Renal pelvis (tissue), 4 donors: Measurements from ENCODE around the gene GJC3. TPM values are rescaled to one million over a fixed set of nuclear protein-coding genes. Genes with fewer than 3 reads are reported as not detected.
A peak's percentile ranks its signal among the peaks of the same experiment; 100 is the strongest.
"Not testable (repeated sequence)": the region's sequence is repeated elsewhere in the genome, so short reads cannot be mapped to it uniquely, and the experiment has no call there.

Experiments used
- DNase-seq: peaks from one replicate; pipeline ENCODE4 v3.0.0-alpha.2; 2013
- polyA plus RNA-seq, 3 donors: library from polyadenylated mRNA; unstranded; fragments of 120-200 nt; gene quantifications; one replicate each; pipeline ENCODE4 v1.2.1, GENCODE V29; 2013; ENCODE audit not compliant: insufficient read length in 3 of 3

Gene GJC3
- polyA plus RNA-seq, 3 donors = 0.86 to 1.7 (median 0.95) TPM

DNA sequence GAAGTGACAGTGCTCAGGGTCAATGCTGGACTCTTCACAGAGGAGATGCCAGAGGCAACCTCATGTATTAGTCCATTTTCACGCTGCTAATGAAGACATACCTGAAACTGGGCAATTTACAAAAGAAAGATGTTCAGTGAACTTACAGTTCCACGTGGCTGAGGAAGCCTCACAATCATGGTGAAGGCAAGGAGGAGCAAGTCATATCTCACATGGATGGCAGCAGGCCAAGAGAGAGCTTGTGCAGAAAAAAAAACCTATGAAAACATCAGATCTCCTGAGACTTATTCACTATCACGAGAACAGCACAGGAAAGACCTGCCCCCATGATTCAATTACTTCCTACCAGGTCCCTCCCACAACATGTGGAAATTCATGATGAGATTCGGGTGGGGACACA, 5.6 kb upstream of the GJC3 start:
- not testable (repeated sequence) for DNase-seq

DNA sequence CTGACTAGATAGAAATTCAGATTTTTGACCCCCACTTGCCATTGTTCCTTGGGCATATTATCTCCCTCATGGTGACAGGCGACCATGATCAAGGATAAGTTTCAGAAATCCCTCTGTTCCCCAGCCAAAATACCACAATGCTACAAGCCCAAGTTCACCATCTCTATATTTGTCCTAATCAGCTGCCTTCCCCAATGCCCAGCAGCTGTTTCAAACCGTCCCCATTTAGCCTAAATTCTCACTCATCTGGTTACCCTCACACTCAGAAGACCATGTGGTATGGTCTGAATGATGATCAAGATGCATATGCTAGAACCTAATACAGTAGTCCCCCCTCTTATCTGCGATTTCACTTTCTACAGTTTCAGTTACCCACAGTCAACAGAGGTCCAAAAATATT, 956 bp upstream of the GJC3 start:
- no peak for DNase-seq

DNA sequence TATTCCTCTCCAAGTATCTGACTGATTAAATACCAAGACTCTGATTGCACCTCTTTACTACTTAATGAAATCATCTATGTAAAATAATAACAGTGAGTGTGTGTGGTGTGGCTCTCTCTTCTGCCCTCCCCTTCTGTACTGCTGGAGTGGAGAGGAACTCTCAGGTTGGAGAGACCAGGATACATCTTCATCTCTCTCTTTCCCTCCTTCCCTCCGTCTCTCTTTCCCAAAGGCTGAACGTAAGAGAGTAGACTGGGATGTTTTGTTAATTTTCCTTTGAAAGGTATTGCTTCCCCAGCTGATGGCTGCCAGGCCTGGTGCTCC, 272 bp upstream of the GJC3 start:
- no peak for DNase-seq

DNA sequence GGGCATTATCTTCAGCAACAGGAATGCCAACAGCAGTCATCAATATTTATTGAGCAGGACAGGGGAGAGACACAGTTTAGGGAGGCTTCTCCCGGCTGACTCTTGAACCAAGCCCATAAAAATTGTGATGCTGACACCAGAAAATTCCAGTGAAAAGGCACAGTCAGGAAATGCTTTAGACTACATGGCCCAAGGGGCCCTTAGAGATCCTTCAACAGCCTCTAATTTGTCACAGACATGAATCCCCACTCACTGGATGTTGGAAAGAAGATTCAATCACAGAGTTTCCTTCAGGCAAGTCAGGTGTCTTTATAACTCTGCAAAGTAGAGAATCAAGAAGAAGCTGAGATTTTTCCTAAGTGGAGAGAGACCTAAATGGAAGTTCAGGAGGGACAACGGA, 1.2 kb downstream of the GJC3 start:
- DNase-seq = no peak

DNA sequence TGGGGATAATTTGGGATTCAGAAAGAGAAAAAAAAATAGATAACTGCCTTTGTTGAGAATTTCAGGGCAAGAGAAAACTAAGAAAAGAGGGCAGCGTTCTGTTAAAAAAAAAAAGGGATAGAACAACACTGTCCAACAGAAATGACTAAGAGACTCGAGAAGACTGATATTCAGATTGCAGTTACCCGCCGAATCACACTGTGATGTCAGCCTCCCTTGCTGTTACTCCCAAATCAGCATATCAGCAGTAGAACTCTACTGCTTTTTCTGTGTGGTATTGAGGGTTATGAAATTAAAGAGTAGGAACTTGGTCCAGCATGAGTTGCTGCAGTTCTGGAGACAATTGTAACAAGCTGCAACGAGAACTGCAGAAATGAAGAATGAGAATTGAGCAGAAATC, 1.9 kb downstream of the GJC3 start:
- DNase-seq = no peak

DNA sequence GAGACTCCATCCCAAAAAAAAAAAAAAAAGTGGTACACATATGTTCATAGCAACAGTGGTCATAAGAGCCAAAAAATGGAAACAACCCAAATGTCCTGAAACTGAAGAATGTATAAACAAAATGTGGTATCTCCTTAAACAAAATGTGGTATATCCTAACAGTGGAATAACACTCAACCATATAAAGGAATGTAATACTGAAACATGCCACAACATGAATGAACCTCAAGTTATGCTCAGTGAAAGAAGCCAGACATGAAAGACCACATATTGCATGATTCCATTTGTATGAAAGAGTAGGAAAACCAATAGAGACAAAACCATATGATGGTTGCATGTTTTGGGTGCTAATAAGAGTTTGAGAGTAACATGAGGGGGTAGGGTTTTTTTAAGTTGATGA, 3.1 kb downstream of the GJC3 start:
- no peak for DNase-seq

DNA sequence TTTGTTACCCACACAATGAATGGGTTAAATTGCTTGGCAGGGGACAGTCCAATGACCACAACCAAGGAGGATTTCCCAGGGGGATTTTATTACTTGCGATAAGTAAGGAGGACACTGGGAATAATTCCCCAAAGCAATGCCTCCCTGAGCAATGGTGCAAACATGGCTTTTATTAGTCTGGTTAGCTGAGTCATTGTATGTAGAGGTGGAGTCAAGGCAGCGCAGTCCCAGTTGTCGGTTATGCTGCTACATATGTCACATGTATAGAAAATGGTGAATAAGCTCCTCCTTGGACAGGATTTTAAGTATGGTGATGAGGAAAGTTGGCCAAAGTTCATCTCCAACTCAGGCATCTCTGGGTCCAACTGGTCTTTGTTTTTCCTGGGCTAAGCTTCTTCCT, 6.2 kb downstream of the GJC3 start:
- DNase-seq = no peak

DNA sequence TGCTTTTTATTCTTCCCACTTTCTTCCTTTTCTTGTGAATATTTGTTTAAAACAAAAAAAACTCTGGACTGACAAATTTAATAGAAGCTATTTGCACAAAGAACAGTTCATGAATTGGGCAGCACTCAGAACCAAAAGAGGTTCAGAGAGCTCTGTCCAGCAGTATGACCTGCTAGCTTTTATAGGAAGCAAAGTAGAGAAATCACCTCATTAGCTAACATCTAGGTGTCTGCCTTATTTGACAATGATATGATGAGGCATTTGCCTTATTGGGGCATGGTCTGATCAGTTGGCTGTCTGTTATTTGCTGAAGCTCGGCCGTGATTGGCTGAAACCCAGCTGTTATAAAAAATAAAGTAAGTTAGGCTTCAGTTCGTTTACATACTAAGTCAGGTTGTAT, 9.3 kb downstream of the GJC3 start:
- DNase-seq = peak; percentile 8

DNA sequence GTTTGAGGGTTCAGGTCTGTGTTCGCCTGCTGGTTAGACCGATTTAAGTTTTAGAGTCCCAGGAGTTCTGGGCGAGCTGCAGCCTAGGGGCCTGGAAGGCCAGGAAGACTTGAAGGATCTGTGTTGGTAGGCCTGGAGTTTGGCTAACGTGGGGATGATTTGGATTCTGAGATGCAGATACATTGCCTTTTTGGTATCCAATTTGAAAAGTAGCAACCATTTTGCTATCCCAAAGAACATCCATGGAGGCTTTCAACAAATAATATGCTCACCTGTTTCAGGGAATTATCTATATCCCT, 9.7 kb downstream of the GJC3 start:
- DNase-seq = no peak

DNA sequence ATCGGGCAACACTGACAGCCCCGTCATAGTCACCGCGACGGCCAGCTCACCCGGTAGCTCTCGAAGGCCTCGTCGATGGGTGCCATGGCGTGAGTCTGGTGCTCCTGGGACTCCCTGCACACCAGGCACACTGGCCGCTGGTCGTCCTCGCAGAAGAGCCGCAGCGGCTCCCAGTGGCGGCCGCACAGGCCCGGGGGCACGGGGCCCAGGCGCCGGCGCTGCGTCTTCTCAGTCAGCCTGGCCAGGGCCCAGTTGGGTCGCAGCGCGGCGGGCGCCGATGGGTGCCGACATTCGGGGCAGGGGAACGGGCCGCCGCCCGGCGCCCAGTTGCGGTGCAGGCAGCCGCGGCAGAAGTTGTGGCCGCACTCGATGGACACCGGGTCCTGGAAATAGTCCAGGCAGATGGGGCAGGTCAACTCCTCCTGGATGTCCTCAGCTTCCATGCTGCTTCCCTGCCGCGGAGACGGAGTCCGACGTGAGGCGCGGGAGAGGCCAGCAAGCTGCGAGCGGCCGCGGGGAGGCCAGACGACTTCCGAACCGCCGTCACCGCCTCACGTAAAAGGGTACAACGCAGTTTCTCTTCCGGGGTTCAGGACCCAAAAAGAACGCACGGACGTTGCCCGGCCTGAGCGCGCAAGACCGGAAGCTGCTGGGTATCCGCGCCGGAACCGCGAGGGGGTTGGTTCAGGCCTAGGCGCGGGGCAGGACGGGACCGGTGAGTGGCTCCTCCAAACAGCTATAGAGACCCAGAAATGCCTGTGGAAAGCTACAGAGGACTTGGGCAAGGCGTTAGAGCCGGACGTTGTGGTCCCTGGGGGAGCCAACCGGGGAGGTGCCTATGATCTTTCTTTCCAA, 10.2 kb downstream of the GJC3 start, which contains the start of gene TRIM4:
TRIM4 (minus strand) TSS at position 572 of the 855 bp plus-strand sequence; CDS start at position 443, 129 bp downstream.
- DNase-seq = peak; percentile 74

DNA sequence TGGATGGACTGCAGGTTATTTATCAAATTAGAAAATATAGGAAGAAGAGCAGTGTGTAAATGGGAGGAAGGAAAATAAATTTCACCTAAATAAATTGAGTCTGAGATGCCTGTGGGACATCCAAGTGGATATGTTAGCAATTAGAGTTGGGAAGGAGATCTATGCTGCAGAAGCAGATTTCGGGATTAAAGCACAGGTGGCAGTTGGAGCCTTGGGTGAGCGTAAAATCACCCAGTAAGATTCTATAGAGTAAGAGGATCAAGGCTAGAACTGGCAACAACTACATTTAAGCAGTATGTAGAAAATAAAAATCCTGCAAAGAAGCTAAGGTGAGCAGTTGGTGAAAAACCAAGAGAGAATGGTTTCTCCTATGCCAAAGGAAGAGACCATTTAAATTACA, 18.4 kb downstream of the GJC3 start:
- DNase-seq = no peak

DNA sequence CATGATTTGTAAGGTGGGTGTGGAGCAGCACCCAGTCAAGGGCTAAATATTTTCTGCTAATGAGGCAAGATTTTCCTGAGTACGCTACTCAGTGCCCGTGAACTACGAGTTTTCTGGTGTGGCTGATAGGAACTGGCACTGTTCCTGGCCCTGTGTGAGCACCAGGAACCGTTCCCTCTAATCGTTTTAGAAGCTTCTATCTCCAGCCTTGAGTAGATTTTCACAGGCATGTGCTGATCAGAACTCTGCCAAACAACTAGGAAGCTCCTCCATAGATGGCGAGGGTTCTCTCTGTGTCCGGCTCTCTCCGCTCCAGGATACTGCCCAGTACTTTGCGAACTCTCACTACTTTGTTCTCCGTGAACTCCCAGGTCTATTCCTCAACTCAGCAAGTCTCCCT, 27.8 kb downstream of the GJC3 start:
- DNase-seq = no peak

DNA sequence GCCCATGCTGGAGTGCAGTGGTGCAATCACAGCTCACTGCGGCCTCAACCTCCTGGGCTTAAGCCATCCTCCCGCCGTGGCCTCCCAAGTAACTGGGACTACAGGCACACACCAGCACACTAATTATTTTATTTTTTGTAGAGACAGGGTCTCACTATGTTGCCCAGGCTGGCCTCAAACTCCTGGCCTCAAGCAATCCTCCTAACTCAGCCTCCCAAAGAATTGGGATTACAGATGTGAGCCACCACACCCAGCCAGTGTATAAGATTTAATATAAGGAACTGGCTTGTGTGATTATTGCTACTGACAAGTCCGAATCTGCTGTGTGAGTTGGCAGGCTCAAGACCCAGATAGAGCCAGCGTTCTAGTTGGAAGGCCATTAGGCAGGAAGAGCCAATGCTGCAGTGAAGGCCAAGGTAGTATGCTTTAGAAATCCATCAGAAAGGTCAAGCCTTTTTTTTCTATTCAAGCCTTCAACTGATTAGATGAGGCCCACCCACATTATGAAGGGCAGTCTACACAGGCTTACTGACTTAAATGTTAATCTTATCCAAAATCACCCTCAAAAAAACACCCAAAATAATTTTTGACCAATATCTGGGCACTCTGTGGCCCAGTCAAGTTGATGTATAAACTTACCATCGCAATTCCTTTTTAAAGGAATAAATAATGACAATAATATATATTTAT, 29.4 kb downstream of the GJC3 start:
- no peak for DNase-seq

DNA sequence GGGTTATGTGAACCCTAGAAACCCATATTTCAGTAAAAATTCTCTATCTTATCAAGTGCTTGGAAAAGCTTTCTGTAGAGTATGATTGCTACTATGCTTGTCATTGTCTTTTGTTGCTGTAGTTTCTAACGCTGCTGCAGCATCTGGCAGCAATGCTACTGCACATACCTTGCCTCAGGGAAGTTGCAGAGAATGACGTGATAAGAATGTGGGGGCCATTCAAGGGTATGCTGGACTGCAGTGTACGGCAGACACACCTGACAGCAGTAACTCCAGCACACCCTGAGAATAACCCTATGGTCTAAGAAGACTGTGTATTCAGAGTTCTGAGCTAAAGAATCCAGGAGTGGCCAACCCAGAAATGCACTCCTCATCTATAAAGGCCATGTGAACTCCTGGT, 30.6 kb downstream of the GJC3 start:
- DNase-seq = no peak

DNA sequence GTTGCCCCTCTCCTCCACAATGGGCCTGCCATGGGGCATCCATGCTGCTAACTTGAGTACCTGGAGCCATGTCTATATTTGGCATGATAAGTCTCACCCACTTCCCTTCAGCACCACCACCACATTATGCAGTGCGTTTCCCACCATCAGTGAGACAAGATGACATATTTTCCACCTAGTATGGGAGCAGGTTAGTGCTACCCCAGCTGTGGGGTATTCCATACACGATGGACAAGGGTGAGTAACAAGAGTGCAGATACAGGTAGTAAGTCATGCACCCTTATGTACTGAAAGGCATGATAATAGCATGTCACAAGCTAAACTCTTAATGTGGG, 31.4 kb downstream of the GJC3 start:
- no peak for DNase-seq

DNA sequence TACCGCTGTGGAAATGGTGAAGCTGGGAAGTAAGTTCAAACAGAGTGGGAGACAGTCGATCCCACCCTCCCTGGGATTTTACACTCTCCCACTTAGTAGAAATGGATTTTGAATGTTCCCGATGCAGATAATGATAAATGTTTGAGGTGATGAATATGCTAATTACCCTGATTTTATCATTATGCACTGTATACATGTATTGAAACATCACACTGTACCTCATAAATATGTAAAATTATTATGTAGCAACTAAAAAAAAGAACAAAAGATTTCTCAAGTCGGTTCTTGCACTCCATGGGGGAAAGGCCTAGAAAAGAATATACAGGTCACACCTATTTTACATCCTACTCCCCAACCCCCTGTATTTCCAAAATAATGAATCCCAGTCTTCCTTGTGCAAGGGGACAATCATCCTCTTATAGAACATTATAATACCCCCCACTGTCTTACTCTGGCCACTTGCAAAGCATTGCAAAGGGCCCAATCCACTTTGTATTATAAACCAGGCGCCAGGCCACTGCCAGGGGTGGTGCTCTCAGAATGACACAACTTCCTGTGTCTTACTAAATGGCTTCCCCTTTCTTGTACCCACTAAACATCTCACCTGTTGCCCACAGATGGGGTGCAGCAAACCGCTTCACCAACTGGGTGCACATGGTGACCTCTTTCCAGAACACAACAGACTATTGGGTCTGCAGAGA, 31.9 kb downstream of the GJC3 start:
- DNase-seq = no peak

DNA sequence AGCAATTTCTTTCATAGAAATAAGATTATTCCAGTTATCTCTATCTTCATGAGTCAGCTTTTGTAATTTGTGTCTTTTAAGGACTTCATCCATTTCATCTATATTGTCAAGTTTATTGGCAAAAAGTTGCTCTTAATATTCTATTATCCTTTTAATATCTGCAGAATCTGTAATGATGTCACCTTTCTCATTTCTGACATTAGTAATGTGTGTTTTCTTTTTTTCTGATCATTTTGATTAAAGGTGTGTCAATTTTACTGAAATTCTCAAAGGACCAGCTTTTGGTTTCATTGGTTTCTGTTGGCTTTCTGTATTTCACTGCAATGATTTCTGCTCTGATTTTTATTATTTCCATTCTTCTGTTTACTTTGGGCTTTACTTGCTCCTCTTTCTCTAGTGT, 34.7 kb downstream of the GJC3 start:
- DNase-seq = no peak

DNA sequence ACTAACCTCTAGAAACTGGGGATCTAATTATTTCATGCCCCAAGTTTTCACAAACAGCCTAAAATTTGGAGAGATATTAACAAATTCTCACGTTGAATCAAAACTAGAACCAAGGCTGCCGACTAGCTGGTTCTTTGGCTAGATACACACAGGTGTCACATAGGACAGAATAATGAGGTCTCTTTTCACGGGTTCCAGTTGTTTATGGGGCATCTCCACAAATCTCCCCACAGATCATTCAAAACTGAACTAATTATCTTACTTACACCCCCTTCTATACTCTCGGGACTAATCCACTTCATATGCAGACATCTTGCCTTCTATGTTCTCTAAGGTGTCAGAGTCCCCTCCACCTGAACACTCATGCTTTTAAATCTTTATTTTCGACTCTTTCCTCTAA, 36.1 kb downstream of the GJC3 start:
- DNase-seq = no peak

DNA sequence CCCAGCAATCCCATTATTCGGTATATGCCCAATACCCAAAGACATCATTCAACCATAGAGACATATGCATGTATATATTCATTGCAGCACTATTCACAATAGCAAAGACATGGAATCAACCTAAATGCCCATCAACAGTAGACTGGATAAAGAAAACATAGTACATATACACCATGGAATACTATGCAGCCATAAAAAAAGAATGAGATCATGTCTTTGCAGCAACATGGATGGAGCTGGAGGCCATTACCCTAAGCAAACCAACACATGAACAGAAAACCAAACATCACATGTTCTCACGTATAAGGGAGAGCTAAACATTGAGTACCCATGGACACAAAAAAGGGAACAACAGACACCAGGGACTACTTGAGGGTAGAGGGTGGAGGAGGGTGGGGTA, 39.1 kb downstream of the GJC3 start:
- DNase-seq = not testable (repeated sequence)

DNA sequence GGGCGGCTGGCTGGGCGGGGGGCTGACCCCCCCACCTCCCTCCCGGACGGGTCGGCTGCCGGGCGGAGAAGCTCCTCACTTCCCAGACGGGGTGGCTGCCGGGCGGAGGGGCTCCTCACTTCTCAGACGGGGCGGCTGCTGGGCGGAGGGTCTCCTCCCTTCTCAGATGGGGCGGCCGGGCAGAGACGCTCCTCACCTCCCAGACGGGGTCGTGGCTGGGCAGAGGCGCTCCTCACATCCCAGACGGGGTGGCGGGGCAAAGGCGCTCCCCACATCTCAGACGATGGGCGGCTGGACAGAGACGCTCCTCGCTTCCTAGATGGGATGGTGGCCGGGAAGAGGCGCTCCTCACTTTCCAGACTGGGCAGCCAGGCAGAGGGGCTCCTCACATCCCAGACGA, 41.1 kb downstream of the GJC3 start:
- DNase-seq = not testable (repeated sequence)

DNA sequence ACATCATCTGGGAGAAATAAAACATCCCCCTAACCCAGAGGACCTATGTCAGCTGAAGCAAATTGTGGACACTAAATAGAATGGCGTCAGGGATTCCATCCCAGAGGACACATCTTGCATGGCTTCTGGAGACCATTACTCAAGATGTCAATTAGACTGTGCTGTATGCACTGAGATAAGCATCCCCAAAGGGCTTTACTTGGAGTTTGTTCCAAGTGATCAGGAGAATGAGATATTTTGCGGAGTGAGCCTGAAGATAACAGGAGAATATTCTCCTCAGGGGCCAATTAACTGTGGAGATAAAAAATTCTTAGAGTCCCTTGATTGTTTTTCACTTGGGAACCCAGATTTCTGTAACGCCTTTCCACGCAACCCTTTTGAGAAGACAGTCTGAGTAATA, 48.0 kb downstream of the GJC3 start:
- no peak for DNase-seq

DNA sequence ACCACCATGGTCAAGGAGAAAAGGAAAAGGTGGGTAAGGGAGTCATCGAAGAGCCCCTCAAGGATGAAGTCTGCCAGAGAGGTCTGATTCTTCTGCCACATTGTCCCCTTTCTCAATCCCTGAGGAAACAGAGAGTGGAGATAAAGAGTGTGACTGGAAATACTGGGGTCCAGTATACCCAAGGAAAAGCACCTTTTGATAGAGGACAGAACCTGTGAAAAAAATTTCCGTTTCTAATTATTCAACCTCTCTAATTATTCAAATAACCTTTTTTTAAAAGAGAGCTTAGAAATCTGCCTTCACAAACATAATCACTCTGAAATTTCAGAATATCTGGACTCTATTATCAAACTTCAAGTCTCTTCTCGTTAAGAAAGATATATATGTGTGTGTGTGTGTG, 52.5 kb downstream of the GJC3 start, which contains the start of gene OR2AE1:
OR2AE1 (minus strand) TSS at position 101 of the 400 bp plus-strand sequence; CDS start at position 101, 0 bp downstream.
- DNase-seq = no peak

DNA sequence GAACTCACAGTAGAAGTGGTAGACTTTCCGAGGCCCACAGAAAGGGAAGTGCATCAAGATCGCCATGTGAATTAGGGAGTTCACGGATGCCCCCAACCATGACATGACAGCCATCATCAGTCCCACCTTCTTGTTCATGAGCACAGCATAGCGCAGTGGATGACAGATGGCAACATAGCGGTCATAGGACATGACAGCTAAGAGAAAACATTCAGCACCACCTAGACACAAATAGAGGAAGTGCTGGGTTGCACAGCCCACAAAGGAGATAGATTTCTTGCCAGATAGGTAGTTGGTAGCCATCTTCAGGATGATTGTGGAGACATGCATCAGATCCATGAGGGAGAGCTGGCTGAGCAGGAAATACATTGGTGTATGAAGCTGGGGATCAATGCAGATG, 52.9 kb downstream of the GJC3 start:
- DNase-seq = no peak
